KOPT-K1 (cell line): ENCODE results near the gene DOLK.
A peak's percentile ranks its signal among the peaks of the same experiment; 100 is the strongest.

ENCODE experiments used
- H3K27ac ChIP-seq: fragments of 200-600 bp; sonication (generic); 2 replicates; pipeline ENCODE4 v1.5.1; 2016; ENCODE audit warnings: antibody characterized with exemption, mild to moderate bottlenecking, low read depth, low read length; ENCODE audit not compliant: poor library complexity, severe bottlenecking
- H3K36me3 ChIP-seq: fragments of 200-600 bp; sonication (generic); 2 replicates; pipeline ENCODE4 v1.5.1; 2017; ENCODE audit warnings: antibody characterized with exemption, mild to moderate bottlenecking, low read length, moderate library complexity; ENCODE audit not compliant: insufficient read depth
- H3K9me3 ChIP-seq: fragments of 200-600 bp; sonication (generic); 2 replicates; pipeline ENCODE4 v1.5.1; 2017; ENCODE audit warnings: antibody characterized with exemption, low read length, mild to moderate bottlenecking; ENCODE audit not compliant: insufficient read depth, poor library complexity, severe bottlenecking

The DOLK gene

DNA sequence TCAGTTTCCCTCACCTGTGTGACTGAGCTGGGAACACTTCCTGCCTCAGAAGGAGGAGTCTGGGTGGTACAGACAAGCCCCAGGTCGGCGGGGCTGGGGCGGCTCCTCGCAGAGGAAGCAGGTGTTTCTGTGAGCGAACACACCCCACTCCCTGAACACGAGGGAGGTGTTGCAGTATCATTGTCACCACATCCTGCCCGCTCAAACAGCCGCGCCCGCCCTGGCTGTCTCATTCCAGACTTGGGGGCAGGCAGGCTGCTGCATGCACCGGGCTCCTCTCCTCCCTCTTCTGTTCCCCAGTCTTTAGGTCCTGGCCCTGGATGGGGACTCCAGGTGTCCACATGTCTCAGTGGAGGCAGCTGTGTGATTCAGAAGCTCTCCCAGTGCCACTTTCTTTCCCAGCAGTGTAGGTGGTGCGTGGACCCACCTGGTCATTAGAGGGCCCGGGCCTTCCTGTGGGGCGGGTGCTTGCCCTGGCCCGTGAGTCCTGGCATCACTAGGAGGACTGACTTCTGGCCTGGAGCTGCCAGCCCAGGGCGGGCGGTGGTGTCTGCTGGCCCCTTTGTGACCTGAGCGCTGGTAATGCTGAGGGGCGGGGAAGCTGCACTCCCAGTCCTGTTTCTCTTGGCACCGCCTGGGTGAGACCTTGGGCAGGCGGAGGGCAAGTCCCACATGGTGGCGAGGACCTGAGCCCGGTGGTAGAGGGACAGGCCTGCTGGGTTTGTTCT is 44.9 kb downstream of the DOLK start:
- H3K27ac ChIP-seq = peak overlapping the region; percentile 84
- H3K9me3 ChIP-seq = no peaks in the 10 kb centered on the region
- peaks cover 17% of the 10 kb centered on the region; the same call in 1 of the 2 replicates for H3K36me3 ChIP-seq

- Histone ChIP-seq H3K36me3 (peaks cover 17% of the 10 kb centered on the region; the same call in 1 of the 2 replicates), H3K27ac (peak overlapping the region; percentile 84), H3K9me3 (no peaks in the 10 kb centered on the region)
Measured at GRCh38 chr9:128901822-128902221, 45.6 kb downstream of the DOLK start.

DNA sequence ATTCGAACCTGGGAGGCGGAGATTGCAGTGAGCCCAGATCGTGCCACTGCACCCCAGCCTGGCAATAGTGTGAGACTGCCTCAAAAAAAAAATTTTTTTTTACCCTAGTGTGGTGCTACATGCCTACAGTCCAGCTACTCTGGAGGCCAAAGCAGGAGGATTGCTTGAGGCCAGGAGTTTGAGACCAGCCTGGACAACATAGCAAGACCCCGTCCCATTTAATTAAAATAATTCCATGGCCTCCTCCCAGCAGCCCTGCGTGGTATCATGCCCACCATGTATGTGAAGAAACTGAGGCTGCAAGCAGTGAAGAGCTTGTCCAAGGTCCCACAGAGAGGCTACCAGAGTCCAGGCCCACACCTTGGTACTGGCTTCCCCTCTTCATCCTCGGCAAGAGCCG is 46.0 kb downstream of the DOLK start:
- Histone ChIP-seq H3K27ac (peak overlapping the region; percentile 84), H3K36me3 (peaks cover 15% of the 10 kb centered on the region; the same call in 1 of the 2 replicates)

DNA sequence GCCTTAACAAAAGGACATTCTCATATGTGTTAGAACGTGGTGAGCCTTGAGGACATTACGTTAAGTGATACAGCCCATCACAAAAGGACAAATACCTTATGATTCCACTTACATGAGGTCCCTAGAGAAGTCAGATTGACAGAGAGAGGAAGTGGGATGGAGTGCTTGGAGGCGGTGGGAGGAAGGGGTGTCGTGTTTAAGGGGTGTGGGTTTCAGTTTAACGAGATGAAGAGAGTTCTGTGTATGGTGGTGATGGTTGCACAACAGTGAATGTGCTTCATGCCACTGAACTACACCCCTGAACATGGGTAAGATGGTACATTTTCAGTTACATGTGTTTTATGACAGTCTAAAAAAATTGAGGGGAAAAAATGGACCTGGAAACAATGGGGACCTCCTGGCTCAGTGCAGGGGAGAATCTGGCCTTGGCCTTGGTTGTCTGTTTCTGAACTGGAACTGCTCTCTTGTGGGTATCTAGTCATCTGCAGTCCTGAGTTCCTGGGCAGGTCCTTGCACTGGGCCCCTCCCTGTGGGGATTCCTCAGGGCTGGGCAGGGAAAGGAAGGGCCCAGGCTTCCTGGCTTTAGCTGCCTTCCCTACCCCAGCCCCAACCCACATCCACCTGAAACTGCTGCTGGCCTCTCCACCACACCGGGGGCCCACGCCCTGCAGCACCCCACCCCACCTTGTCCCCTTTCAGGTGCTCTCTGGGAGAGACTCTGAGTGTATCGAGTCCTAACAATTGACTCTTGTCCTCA is 47.7 kb downstream of the DOLK start:
- peaks cover 25% of the 10 kb centered on the region; the same call in 1 of the 2 replicates for H3K36me3 ChIP-seq
- H3K9me3 ChIP-seq = no peaks in the 10 kb centered on the region
- peak overlapping the region; percentile 57 for H3K27ac ChIP-seq

More for the DNA sequence above, 46.0 kb downstream of the DOLK start:
- no peaks in the 10 kb centered on the region for H3K9me3 ChIP-seq

GRCh38 chr9:128898845-128899565 is 48.4 kb downstream of the DOLK start:
- H3K9me3 ChIP-seq = no peaks in the 10 kb centered on the region
- peak overlapping the region; percentile 57 for H3K27ac ChIP-seq
- H3K36me3 ChIP-seq = peaks cover 25% of the 10 kb centered on the region; the same call in 1 of the 2 replicates

GRCh38 chr9:128898382-128898781 is 49.0 kb downstream of the DOLK start:
- Histone ChIP-seq H3K9me3 (no peaks in the 10 kb centered on the region), H3K36me3 (peaks cover 31% of the 10 kb centered on the region), H3K27ac (peak overlapping the region; percentile 57)

DNA sequence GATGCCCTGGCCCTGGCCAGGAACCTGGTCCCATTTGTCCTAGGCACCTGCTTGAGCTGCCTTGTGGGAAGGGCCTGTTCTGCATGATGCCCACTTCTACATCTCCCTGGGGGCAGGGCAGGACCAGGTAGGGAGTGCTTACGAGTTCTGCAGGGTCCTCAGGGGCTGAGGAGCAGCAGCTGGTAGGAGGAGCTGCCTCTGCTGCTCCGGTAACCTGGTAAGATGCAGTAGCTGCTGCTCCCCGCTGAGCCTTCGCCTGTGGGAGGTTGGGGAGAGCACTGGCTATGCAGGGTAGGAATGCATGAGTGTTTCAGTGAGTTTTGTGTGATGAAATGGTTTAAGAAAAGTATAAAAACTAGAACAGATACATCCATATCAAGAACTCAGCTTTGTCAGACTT is 51.8 kb downstream of the DOLK start:
- Histone ChIP-seq H3K36me3 (peaks cover 56% of the 10 kb centered on the region), H3K27ac (no peak overlapping the region)

More for the DNA sequence above, 51.8 kb downstream of the DOLK start:
- H3K9me3 ChIP-seq = no peaks in the 10 kb centered on the region
